Small intestine (tissue), 4 donors: ENCODE measurements around the gene PDCD1LG2. TPM values are rescaled to one million over a fixed set of nuclear protein-coding genes. Genes with fewer than 3 reads are reported as not detected.

ENCODE experiments used
- polyA plus RNA-seq, 4 donors: library from polyadenylated mRNA; stranded (reverse) in 3 of 4; unstranded in 1 of 4; fragments of 200-250 nt in 3 of 4; fragments of 120-200 nt in 1 of 4; gene quantifications; one replicate each; pipeline versions ENCODE4 v1.2.1 to v1.2.3, GENCODE V29; 2013
- donor health status: healthy with polysubstance abuse.
- donor health status: Bipolar disorder and iron deficiency.
- donor health status: healthy.

Gene PDCD1LG2
- polyA plus RNA-seq, 4 donors = 0.42 to 0.52 TPM; not detected in 2

Other genes with a start within 250 kb of the PDCD1LG2 start
- gene RLN2, start 205.8 kb upstream of the PDCD1LG2 start, polyA plus RNA-seq = under 1 TPM in 2 of 4 donors, not detected in 2; 0.38 to 0.81 TPM
- under 1 TPM in 2 of 4 donors, not detected in 2; 0.10 to 0.13 TPM for gene RLN1, start 170.7 kb upstream of the PDCD1LG2 start, polyA plus RNA-seq
- gene PLGRKT, start 72.6 kb upstream of the PDCD1LG2 start, polyA plus RNA-seq = 10 to 100 TPM; 35.6 to 60.4 (median 54.9) TPM
- gene CD274, start 60.0 kb upstream of the PDCD1LG2 start, polyA plus RNA-seq = 1 to 10 TPM; 1.1 to 3.4 (median 1.1) TPM
- 10 to 100 TPM in 1 of 4 donors, 1 to 10 TPM in 3; 3.9 to 16.5 (median 6.8) TPM for gene RIC1, start 118.6 kb downstream of the PDCD1LG2 start, polyA plus RNA-seq